Measurements from ENCODE around the gene GDPGP1. TPM values are rescaled to one million over a fixed set of nuclear protein-coding genes. Genes with fewer than 3 reads are reported as not detected.
A peak's percentile ranks its signal among the peaks of the same experiment; 100 is the strongest.

GDPGP1 gene
- total and polyA plus RNA-seq, 2 of the 4 experiments (the other 2 are of a cell fraction), result 2.3 to 4.1 TPM

- TF ChIP-seq CHD1 (IDR thresholded peaks at IDR 0.05; ENCODE audit: low read depth, low read length), result no peak
Observed at GRCh38 chr15:90200534-90201129, 33.4 kb upstream of the GDPGP1 start (continued).

GRCh38 chr15:90201130-90201943 lies 32.7 kb upstream of the GDPGP1 start, which contains the start of gene SEMA4B:
TSS of gene SEMA4B (plus strand) at chr15:90201330. CDS start at chr15:90201579, 249 bp downstream.
- no peak within 1 kb of the TSS for H2BK15ac ChIP-seq (ENCODE audit: low read depth, low read length)
- H2AFZ ChIP-seq (replicated peaks; ENCODE audit: low read length, poor library complexity), result peak within 1 kb of the TSS; percentile 93
- POLR2A ChIA-PET (ENCODE audit: unreplicated experiment), result interaction anchor here (0.7 kb wide), 1 partner anchor 11 kb away, joined by 12 read pairs; no protein-coding TSS in a partner anchor
- H3K27me3 ChIP-seq (ENCODE audit: control insufficient read depth, insufficient read depth, low read length), result no peaks in the 10 kb centered on the region
- H4K20me1 ChIP-seq (ENCODE audit: insufficient read depth, low read length), result no peaks in the 10 kb centered on the region; the same call in 1 of the 2 replicates
- H2BK120ac ChIP-seq (ENCODE audit: low read depth, low read length), result no peak within 1 kb of the TSS
- peak within 1 kb of the TSS; percentile 54 for H2BK5ac ChIP-seq (ENCODE audit: low read depth, low read length, poor library complexity, severe bottlenecking)
- peaks cover 27 to 29% of the 10 kb centered on the region in 2 experiments; a peak in 3 of 4 replicates for H3K79me1 ChIP-seq (ENCODE audit: low read depth in 1 of 2, low read length in 2 of 2)
- intact Hi-C loops (cut with micrococcal nuclease) (no loop called here), dilution Hi-C loops (cut with HindIII; ENCODE audit: low sequenced_read_pairs, unreplicated experiment) (no loop called here), in situ Hi-C loops (cut with MboI; ENCODE audit: low sequenced_read_pairs) (no loop called here)
- DNase-seq (peak; percentile 32), ATAC-seq (ENCODE audit: low read depth) (peak; percentile 90)
- H3K14ac ChIP-seq (replicated peaks; ENCODE audit: low read depth, low read length), result peak within 1 kb of the TSS; percentile 62
- H3K9me3 ChIP-seq (ENCODE audit: control insufficient read depth, insufficient read depth, low read length), result no peaks in the 10 kb centered on the region
- H2AK9ac ChIP-seq (replicated peaks; ENCODE audit: low read depth, low read length, poor library complexity), result peak within 1 kb of the TSS; percentile 83
- peak within 1 kb of the TSS; percentile 91 for H3K4me3 ChIP-seq (ENCODE audit: insufficient read depth, low read depth, low read length)
- H2AK5ac ChIP-seq (ENCODE audit: low read depth, low read length), result peak within 1 kb of the TSS; percentile 28
- peaks cover 10% of the 10 kb centered on the region; the same call in 1 of the 2 replicates for H3K9me1 ChIP-seq (ENCODE audit: insufficient read depth, low read length)
- BruUV-seq (replicated peaks), result no TSS peak
- peaks cover 8% of the 10 kb centered on the region for H3K4me1 ChIP-seq (ENCODE audit: control insufficient read depth, insufficient read depth, low read length)
- peak within 1 kb of the TSS; percentile 80 for H3K4ac ChIP-seq (ENCODE audit: low read depth, low read length)
- H4K5ac ChIP-seq (ENCODE audit: low read depth, low read length), result peak within 1 kb of the TSS; percentile 48
- H3K56ac ChIP-seq (ENCODE audit: extremely low read depth, insufficient read depth, low read length), result no peak within 1 kb of the TSS
- H3K27ac ChIP-seq (ENCODE audit: insufficient read depth, low read length), result peak within 1 kb of the TSS; percentile 11; the same call in 1 of the 2 replicates
- peak within 1 kb of the TSS; percentile 5; the same call in 1 of the 2 replicates for H3K18ac ChIP-seq (ENCODE audit: low read depth, low read length)
- peak within 1 kb of the TSS; percentile 65 for H3K9ac ChIP-seq (ENCODE audit: low read depth, low read length)
- WGBS, 2 experiments (ENCODE audit: extremely low coverage in 2 of 2, insufficient read length in 1 of 2), result 0% methylated on average over 32 of the region's 88 CpGs; no CpG with 5 or more reads in 1 of the 2 experiments
- H4K91ac ChIP-seq (ENCODE audit: insufficient read depth, low read depth, low read length), result peak within 1 kb of the TSS; percentile 30
- TF ChIP-seq POLR2A (IDR thresholded peaks at IDR 0.05; ENCODE audit: low read depth, low read length) (0 out of 2 replicates have a peak, but pooled peaks have one; percentile 32), MAZ (IDR thresholded peaks at IDR 0.05; ENCODE audit: borderline replicate concordance, low read depth, low read length) (peak; percentile 41; the same call in 1 of the 2 replicates), CTCF (conservative IDR thresholded peaks at IDR 0.05; ENCODE audit: low read depth, low read length) (no peak), MXI1 (IDR thresholded peaks at IDR 0.05; ENCODE audit: borderline replicate concordance, low read depth, low read length) (peak; percentile 19; the same call in 1 of the 2 replicates), FOS (IDR thresholded peaks at IDR 0.05; ENCODE audit: low read depth, low read length) (no peak), CEBPB (IDR thresholded peaks at IDR 0.05; ENCODE audit: low read depth, low read length) (no peak)
- peak within 1 kb of the TSS; percentile 50; the same call in 1 of the 2 replicates for H3K23ac ChIP-seq (ENCODE audit: low read depth, low read length)
- CTCF ChIA-PET, result interaction anchor here (1.2 to 2.1 kb wide), 2 partner anchors 13 to 20 kb away, joined by 3 to 6 read pairs; no protein-coding TSS in a partner anchor
- peak within 1 kb of the TSS; percentile 76 for H3K4me2 ChIP-seq (ENCODE audit: low read depth, low read length)
- no peaks in the 10 kb centered on the region; the same call in 1 of the 2 replicates for H3K36me3 ChIP-seq (ENCODE audit: control insufficient read depth, insufficient read depth, low read length)
- H2BK20ac ChIP-seq (ENCODE audit: low read depth, low read length), result no peak within 1 kb of the TSS
- peak within 1 kb of the TSS; percentile 82 to 92 for H4K8ac ChIP-seq (ENCODE audit: low read depth in 2 of 2, low read length in 2 of 2)
